Measurements from ENCODE around the gene PSMD4. TPM values are rescaled to one million over a fixed set of nuclear protein-coding genes. Genes with fewer than 3 reads are reported as not detected.
"Not testable (repeated sequence)": the region's sequence is repeated elsewhere in the genome, so short reads cannot be mapped to it uniquely, and the experiment has no call there.

The PSMD4 gene
- total RNA-seq, 2 experiments from 2014 or later = 239 to 258 TPM

DNA sequence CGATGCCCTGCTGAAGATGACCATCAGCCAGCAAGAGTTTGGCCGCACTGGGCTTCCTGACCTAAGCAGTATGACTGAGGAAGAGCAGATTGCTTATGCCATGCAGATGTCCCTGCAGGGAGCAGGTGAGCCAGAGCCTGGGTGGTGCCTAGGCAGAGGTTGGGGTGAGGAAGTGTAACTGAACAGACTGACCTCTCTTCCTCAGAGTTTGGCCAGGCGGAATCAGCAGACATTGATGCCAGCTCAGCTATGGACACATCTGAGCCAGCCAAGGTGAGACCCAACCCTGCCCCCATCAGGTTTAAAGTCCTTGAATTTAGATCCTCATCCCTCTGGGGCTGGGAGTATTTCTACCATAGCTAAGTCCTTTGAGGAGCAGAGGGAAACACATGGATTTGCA, 11.8 kb downstream of the PSMD4 start:
- ChIA-PET CTCF (no interaction called here), POLR2A (no interaction called here)

DNA sequence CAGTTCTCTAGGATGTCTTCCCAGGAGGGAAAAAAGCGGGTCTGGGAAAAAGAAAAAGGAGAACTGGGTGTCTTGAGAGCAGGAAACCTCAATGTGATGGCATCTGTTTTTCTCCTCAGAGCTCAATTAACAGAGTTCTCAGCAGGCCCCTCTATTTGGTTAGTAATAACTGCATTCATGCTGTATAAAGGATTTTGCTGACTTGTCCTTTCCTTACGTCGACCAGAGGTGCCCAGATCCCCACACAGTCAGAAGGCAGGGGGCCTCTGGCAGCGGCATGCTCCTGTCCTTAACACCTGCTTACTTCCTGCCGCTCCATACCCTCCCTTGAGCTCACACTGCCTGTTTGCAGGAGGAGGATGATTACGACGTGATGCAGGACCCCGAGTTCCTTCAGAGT, 12.3 kb downstream of the PSMD4 start:
- ChIA-PET CTCF (no interaction called here), POLR2A (no interaction called here)

DNA sequence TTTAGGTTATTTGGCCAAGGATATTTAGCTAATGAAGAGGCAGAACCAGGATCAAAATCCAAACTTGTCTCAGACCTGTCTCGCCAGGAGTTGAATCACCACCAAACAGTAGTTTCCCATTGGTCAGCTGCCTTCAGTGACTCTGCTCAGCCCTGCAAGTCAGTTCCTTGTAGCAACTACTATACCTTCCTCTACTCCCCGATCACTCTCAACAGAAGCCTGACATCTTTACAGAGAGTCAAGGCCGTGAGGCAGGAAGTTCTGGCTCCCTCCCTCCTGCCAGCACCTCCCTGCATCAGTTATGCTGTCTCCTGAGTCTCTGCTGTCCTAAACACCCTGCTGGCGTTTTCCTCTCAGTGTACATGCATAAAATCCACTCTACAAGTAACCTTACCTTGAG, 13.2 kb downstream of the PSMD4 start:
- ChIA-PET POLR2A (no interaction called here), CTCF (no interaction called here)

DNA sequence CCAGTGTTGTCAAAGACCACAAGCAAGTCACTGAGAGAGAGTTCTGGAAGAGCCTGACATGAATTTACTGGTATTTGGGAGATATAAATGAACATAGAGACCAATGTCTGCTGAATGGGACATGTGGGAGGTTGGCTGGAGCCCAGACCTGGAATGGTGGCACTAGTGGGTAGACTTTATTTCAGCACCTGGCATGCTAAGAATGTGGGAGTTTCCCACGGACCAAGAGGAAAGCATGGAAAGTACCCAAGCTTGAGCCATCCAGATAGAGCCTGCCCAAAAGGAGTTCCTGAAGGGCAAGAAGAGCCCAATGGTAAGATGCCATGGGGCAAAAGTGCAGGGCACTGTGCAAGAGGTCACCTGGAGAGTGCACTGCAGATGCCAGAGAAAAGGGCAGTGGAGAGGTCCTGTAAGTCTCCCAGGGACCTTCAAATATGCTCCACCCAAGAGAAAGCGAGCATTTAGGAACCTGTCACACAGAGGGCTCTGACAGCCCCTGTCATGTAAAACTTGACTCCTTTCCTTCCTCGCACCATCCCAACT, 19.5 kb downstream of the PSMD4 start:
- CTCF ChIA-PET = interaction anchor here (0.5 kb wide), 1 partner anchor 43 kb away, joined by 4 read pairs; no protein-coding TSS in a partner anchor
- POLR2A ChIA-PET = no interaction called here

DNA sequence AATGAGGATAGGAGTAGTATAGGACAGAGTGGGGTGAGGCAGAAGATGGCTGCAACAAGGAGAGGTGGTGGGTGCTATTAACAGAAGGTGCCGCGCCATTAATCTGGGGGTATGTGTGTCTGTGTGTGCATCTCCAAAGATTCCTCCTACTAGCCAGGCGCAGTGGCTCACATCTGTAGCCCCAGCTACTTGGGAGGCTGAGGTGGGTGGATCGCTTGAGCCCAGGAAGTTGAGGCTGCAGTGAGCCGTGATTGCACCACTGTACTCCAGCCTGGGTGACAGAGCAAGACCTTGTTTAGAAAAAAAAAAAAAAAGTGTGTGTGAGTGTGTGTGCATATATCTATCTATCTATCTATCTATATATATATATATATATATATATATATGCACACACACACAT, 20.8 kb downstream of the PSMD4 start:
- POLR2A ChIA-PET = not testable (repeated sequence)
- CTCF ChIA-PET = interaction anchor here (0.7 kb wide), 1 partner anchor 184 kb away, joined by 3 read pairs; the partner anchor contains the start of gene POGZ

DNA sequence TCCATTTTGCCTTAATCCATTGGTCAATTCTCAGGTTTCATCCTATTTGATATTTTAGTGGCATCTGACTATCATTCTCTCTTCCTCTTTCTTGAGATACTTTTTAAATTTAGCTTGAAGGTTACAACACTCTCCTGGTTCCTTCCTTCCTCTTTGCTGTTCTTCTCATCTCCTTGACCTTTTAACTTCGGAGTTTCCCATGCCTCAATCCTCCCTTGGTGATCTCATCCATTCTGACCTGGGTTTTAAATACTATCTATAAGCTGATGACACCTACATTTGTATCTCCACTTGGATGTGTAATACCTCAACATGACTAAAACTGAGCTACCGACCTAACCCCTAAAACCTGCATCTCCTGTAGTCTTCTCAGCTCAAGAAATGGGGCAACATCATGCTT, 22.7 kb downstream of the PSMD4 start:
- POLR2A ChIA-PET = interaction anchor here (0.5 kb wide), 1 partner anchor 111 kb away, joined by 3 read pairs; no protein-coding TSS in a partner anchor

DNA sequence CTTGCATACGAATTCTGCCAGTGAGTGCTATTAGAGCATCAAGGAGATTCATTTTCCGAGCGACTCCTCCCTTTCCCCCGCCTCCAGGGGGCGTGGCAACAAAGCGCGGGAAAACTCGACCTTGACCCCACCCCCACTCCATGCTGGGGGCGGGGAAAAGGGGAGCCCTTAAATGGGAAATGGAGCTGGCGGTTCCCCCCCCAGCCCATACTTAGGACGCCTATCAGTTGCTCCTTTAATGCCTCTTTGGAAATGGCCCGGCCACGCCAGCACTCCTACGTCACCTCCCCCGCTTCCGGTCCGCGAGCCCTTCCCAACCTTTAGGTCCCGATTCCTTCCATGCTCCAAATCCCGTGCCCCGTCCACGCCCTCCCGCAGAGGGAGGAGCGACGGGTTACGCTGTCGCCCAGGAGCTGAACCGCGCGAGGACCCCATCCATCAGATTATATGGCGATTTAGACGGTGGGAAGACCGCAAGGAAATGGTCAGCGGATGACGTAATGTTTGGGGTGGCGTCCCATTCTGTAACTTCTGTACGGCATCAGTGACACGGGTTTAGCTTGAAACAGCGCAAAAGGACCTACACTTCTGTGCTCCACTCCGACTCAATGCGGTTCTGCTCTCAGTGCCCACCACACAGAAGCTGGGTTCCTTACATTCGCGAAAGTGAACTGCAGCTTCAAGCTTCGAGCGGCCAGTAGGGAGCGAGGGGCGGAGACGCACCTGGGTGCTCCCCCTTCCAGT, 26.9 kb downstream of the PSMD4 start:
- CTCF ChIA-PET = interaction anchor here (0.6 to 1.9 kb wide), 11 partner anchors 17 to 564 kb away, joined by 3 to 10 read pairs (median 4); partner anchors contain the start of genes CDC42SE1, PI4KB, PSMB4 and VPS72
- POLR2A ChIA-PET = interaction anchor here (0.7 to 1.4 kb wide), 4 partner anchors 11 to 210 kb away, joined by 3 to 4 read pairs (median 4); partner anchors contain the start of gene VPS72

More for the DNA sequence above, 22.7 kb downstream of the PSMD4 start:
- CTCF ChIA-PET = interaction anchor here (0.7 to 0.9 kb wide), 2 partner anchors 22 to 63 kb away, joined by 3 to 4 read pairs; partner anchors contain the start of gene PSMD4

DNA sequence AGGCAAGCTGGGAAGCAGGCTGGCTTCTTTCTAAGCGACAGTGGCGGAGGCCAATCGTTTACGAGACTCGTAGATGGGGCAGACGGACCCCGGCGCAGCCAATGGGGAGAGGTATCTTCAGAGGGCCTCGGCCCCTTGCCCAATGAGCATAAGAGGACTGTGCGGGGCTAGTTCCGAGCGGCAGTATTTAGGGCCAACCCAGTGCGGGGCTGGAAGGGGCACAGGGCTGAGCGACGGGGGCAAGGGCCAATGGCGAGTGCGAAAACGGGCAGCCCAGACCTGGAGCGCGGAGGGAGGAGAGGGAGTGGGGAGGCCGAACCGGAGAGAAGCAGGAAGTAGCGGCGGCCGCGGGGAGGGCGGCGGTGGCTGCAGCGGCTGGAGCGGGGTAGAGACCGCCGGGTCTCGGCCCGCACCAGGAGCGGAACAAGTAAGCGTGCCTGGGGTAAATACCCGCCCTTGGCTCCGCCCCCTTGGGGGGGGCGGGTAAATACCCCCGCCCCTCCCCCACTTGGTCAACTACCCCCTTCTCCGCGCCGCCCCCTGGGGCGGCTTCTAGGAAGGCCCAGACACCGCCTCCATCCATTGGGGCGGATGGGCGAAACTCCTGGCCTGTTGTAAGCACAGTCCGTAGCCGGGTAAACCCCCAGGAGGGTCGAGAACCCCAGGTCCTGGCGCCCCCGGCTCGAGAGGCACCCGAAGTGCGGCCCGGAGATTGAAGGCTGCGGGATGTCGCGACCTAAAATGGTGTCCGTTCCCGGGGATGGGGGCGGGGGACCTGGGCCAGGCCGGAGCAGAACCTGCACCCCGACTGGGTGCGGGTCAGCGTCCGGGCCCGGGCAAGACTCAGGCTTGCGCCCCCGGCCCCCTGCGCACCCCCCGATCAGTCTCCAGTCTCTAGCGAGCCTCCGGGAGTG, 27.7 kb downstream of the PSMD4 start, which contains the start of gene ZNF687:
TSS of gene ZNF687 (plus strand) at position 331 of the 914 bp plus-strand sequence. CDS start 3,993 bp downstream, outside the sequence.
- POLR2A ChIA-PET = interaction anchor here (1.1 to 1.4 kb wide), 3 partner anchors 11 to 92 kb away, joined by 4 read pairs; partner anchors contain the start of gene VPS72
- CTCF ChIA-PET = interaction anchor here (0.6 to 1.9 kb wide), 10 partner anchors 16 to 565 kb away, joined by 3 to 10 read pairs (median 4); partner anchors contain the start of genes CDC42SE1, PI4KB and PSMB4

DNA sequence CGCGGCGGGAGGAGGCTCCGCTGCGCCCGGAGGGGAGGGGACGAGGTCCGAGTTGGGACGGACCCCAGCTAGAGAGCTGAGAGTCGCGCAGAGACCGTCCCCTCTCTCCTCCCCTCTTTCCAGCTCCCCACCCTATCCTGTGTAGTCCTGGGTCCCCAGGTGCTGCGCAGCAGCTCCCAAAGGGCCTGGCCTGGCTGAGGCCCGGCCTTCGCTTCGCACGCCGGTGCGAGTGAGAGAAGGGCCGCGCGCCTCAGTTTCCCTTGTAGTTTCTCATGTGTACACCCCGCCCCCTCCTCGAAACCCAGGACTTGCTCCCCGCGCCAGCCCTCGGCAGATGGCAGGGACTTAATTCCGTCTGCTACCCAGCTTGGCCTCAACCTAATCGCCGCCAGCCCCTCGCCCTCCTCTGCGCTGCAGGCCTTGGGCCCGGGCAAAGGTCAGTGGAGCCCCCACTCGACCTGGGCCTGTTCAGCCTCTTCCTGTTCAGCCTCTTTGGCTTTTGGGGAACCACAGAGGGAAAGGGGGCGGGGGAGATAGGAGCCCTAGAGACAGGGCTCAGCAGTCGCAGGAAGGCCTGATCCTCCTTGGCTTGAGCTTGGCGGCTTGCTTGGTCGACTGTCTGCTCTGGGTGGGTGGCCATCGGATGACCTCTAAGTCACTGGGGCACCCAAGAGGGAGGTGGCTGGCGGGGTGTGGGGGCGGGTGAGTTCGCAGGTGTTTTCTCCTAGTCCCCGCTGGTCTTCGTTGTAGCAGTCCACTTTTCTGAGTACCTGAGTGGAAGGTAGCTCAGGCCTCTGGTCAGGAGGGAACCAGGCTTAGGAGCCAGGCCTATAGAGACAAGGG, 28.6 kb downstream of the PSMD4 start:
- POLR2A ChIA-PET = interaction anchor here (0.5 to 1.7 kb wide), 3 partner anchors 28 to 416 kb away, joined by 3 to 5 read pairs (median 4); partner anchors contain the start of gene PI4KB

DNA sequence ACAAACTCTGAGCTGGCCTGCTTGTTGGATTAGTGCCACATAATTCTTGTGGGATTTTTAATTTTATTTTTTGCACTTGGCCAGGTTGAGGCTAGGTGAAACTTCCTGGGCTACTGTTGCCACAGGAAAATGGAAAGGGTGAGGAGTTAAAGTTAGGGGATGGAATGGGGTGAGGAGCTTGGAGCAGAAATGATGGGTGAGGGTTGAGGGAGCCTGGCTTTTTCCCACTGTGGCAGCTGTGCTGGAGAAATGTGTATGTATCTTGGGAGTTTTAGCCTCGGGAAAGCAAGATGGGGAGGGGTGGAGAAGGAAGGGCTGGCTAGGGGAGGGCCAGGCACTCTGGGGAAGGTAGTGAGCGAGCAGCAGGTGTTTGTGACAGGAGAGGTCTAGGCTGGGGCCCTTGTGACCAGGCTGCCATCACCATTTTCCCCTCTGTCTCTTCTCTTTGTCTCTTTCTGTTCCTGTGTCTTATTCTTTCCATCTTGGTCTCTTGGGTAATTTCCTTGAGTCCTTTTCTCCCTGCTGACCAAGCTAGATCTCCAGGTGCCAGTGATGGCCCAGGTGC, 29.6 kb downstream of the PSMD4 start:
- ChIA-PET CTCF (interaction anchor here (0.8 to 1.3 kb wide), 5 partner anchors 14 to 56 kb away, joined by 3 to 5 read pairs (median 3); no protein-coding TSS in a partner anchor), POLR2A (interaction anchor here (0.8 to 1.7 kb wide), 3 partner anchors 27 to 58 kb away, joined by 3 to 5 read pairs (median 3); partner anchors contain the start of gene PI4KB)

More for the DNA sequence above, 28.6 kb downstream of the PSMD4 start:
- CTCF ChIA-PET = interaction anchor here (0.8 to 1.3 kb wide), 5 partner anchors 15 to 57 kb away, joined by 3 to 5 read pairs (median 3); partner anchors contain the start of gene PI4KB

DNA sequence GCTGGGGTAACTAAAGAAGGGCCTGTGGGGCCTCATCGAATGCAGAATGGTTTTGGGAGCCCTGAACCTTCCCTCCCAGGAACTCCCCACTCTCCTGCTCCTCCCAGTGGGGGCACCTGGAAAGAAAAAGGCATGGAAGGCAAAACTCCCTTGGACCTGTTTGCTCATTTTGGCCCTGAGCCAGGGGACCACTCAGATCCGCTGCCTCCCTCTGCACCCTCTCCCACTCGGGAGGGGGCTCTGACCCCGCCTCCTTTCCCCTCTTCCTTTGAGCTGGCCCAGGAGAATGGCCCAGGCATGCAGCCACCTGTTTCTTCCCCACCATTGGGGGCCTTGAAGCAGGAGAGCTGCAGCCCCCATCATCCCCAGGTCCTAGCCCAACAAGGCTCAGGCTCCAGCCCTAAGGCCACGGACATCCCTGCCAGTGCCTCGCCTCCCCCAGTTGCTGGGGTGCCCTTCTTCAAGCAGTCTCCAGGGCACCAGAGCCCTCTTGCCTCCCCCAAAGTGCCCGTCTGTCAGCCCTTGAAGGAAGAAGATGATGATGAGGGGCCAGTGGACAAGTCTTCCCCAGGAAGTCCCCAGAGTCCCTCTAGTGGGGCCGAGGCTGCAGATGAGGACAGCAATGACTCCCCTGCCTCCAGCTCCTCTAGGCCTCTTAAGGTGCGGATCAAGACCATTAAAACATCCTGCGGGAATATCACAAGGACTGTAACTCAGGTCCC, 32.2 kb downstream of the PSMD4 start:
- POLR2A ChIA-PET = interaction anchor here (0.6 kb wide), 1 partner anchor 38 kb away, joined by 3 read pairs; no protein-coding TSS in a partner anchor
- CTCF ChIA-PET = interaction anchor here (1.0 kb wide), 1 partner anchor 14 kb away, joined by 3 read pairs; no protein-coding TSS in a partner anchor

DNA sequence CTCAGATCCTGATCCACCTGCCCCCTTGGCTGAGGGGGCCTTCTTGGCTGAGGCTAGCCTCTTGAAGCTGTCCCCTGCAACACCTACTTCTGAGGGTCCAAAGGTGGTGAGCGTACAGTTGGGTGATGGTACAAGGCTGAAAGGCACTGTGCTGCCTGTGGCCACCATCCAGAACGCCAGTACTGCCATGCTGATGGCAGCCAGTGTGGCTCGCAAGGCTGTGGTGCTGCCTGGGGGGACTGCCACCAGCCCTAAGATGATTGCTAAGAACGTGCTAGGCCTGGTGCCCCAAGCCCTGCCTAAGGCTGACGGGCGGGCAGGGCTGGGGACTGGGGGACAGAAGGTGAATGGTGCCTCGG, 32.8 kb downstream of the PSMD4 start:
- ChIA-PET CTCF (interaction anchor here (1.0 kb wide), 1 partner anchor 13 kb away, joined by 3 read pairs; no protein-coding TSS in a partner anchor), POLR2A (no interaction called here)

DNA sequence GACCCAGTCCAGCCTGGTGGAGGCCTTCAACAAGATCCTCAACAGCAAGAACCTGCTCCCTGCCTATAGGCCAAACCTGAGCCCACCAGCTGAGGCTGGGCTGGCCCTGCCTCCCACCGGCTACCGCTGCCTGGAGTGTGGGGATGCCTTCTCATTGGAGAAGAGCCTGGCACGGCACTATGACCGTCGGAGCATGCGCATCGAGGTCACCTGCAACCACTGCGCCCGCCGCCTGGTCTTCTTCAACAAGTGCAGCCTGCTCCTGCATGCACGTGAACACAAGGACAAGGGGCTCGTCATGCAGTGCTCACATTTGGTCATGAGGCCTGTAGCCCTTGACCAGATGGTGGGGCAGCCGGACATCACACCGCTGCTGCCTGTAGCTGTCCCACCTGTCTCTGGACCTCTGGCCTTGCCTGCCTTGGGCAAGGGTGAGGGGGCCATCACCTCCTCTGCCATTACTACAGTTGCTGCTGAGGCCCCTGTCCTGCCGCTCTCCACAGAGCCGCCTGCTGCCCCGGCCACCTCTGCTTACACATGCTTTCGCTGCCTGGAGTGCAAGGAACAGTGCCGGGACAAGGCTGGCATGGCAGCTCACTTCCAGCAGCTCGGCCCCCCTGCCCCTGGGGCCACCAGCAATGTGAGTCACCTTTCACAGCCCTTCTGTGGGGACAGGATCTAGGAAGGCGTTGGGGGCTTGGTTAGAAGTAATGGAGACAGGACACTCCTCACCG, 33.4 kb downstream of the PSMD4 start:
- CTCF ChIA-PET = interaction anchor here (1.0 kb wide), 1 partner anchor 13 kb away, joined by 3 read pairs; no protein-coding TSS in a partner anchor
- POLR2A ChIA-PET = interaction anchor here (0.6 kb wide), 1 partner anchor 167 kb away, joined by 3 read pairs; no protein-coding TSS in a partner anchor

DNA sequence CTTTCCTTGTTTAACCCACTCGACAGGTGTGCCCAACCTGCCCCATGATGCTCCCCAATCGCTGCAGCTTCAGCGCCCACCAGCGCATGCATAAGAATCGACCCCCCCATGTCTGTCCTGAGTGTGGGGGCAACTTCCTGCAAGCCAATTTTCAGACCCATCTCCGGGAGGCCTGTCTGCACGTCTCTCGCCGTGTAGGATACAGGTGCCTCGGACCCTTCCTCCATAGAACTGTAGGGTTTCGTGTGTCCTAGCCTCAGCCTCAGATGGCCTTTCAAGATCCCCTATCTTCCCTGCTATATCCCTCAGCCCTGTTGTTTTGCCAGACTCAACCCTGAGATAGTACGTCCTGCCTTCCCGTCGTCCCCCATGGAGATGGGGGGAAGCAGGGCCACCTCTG, 34.0 kb downstream of the PSMD4 start:
- POLR2A ChIA-PET = interaction anchor here (0.6 kb wide), 1 partner anchor 167 kb away, joined by 3 read pairs; no protein-coding TSS in a partner anchor
- CTCF ChIA-PET = no interaction called here

DNA sequence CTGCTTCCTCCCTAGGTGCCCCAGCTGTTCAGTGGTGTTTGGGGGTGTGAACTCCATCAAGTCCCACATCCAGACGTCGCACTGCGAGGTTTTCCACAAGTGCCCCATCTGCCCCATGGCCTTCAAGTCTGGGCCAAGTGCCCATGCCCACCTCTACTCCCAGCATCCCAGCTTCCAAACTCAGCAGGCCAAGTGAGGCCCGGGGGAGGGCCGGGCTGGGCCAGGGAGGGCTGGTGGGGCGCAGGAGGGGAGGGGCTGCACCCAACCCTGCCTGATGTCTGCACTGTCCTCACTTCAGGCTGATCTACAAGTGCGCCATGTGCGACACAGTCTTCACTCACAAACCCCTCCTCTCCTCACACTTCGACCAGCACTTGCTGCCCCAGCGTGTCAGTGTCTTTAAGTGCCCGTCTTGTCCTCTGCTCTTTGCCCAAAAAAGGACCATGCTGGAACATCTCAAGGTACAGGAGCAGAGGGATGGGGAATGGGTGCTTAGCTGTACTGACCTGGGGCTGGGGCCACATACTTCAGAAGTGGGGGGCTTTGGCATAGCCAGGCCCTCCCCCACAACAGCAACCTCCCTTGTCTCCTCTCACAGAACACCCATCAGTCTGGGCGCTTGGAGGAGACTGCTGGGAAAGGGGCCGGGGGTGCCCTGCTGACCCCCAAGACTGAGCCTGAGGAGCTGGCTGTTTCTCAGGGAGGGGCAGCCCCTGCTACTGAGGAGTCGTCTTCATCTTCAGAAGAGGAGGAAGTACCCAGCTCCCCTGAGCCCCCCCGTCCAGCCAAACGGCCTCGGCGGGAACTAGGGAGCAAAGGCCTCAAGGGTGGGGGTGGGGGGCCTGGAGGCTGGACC, 34.8 kb downstream of the PSMD4 start:
- CTCF ChIA-PET = no interaction called here
- POLR2A ChIA-PET = no interaction called here

Measured in activated CD8-positive, alpha-beta memory T cell treated with anti-CD3 and anti-CD28 coated beads for 36 hours (primary cell).